Endothelial cell of umbilical vein (primary cell): Measurements from ENCODE around the gene SDE2. TPM values are rescaled to one million over a fixed set of nuclear protein-coding genes. Genes with fewer than 3 reads are reported as not detected.

ENCODE experiments used
- BruUV-seq: library from RNA; stranded (reverse); fragments of 400-500 nt; replicated peaks from 2 replicates; lab custom pipeline; 2021; lab: Mats Ljungman, UMichigan
- CTCF ChIA-PET: fragments of 300-600, 350-600 bp; sonication (Branson Sonifier 250); formaldehyde crosslinking; loops from one replicate; lab custom pipeline; 2021; ENCODE audit warnings: antibody characterized with exemption, inconsistent platforms; lab: Charles Lee
- POLR2A ChIA-PET: fragments of 300-600, 350-600 bp; sonication (Branson Sonifier 250); formaldehyde crosslinking; loops from one replicate; lab custom pipeline; 2021; ENCODE audit warnings: antibody characterized with exemption, inconsistent platforms; lab: Charles Lee
- DNase-seq: peaks from one replicate; pipeline ENCODE4 v3.0.0-alpha.2; 2011; ENCODE audit warnings: low read depth, low spot score
- FAIRE-seq: peaks from 2 replicates; lab custom pipeline; 2011; peaks lifted over from hg19 to GRCh38; lab: Jason Lieb, UNC
- H2AFZ ChIP-seq: 2 replicates; pipeline ENCODE4 v1.6.0; 2012; ENCODE audit warnings: low read depth, low read length, control low read depth, inconsistent platforms
- H3K27ac ChIP-seq: 2 replicates; pipeline ENCODE4 v1.5.1; 2011; ENCODE audit warnings: low read depth, mild to moderate bottlenecking, control low read depth, low read length, moderate library complexity; ENCODE audit not compliant: insufficient read depth
- H3K27me3 ChIP-seq, 2 experiments: 2 replicates each; pipeline versions ENCODE4 v1.6.0 to v1.6.1; 2011; ENCODE audit warnings: low read length in 2 of 2, mixed read lengths in 1 of 2; ENCODE audit not compliant: control insufficient read depth in 2 of 2, insufficient read depth in 2 of 2
- H3K36me3 ChIP-seq, 2 experiments: 2 replicates in 1 of 2; 3 replicates in 1 of 2; pipeline ENCODE4 v1.5.1; 2011; ENCODE audit warnings: low read length in 2 of 2, mild to moderate bottlenecking in 1 of 2, moderate library complexity in 1 of 2; ENCODE audit not compliant: control insufficient read depth in 2 of 2, insufficient read depth in 2 of 2; ENCODE audit errors: extremely low read depth in 1 of 2
- H3K4me1 ChIP-seq: 3 replicates; pipeline ENCODE4 v1.5.1; 2011; ENCODE audit warnings: mild to moderate bottlenecking, low read length; ENCODE audit not compliant: control insufficient read depth, insufficient read depth; ENCODE audit errors: extremely low read depth
- H3K4me2 ChIP-seq: 2 replicates; pipeline ENCODE4 v1.6.1; 2011; ENCODE audit warnings: low read length, control low read depth, mixed read lengths; ENCODE audit not compliant: insufficient read depth
- H3K4me3 ChIP-seq, 3 experiments: fragments of 200-600 bp in 1 of 3; sonication (generic), shearing (Covaris generic) in 1 of 3; replicated peaks in 1 of 3; 2 replicates each; pipeline ENCODE4 v1.5.1; 2011 to 2016; ENCODE audit warnings: control low read depth in 3 of 3, low read length in 3 of 3, mild to moderate bottlenecking in 2 of 3, inconsistent platforms in 1 of 3, low read depth in 1 of 3, moderate library complexity in 1 of 3; ENCODE audit not compliant: insufficient read depth in 1 of 3
- H3K79me2 ChIP-seq: 2 replicates; pipeline ENCODE4 v1.6.0; 2012; ENCODE audit warnings: low read length, inconsistent platforms; ENCODE audit not compliant: control insufficient read depth, insufficient read depth
- H3K9ac ChIP-seq: replicated peaks from 2 replicates; pipeline ENCODE3; 2011; ENCODE audit warnings: low read length, control low read depth; ENCODE audit not compliant: insufficient read depth; ENCODE audit errors: extremely low read depth
- H3K9me1 ChIP-seq: replicated peaks from 3 replicates; pipeline ENCODE4 v1.6.0; 2011; ENCODE audit warnings: mild to moderate bottlenecking, low read length; ENCODE audit not compliant: control insufficient read depth, insufficient read depth; ENCODE audit errors: extremely low read depth
- H3K9me3 ChIP-seq: replicated peaks from 2 replicates; pipeline ENCODE4 v1.5.1; 2012; ENCODE audit warnings: low read length, inconsistent platforms; ENCODE audit not compliant: control insufficient read depth, insufficient read depth
- H4K20me1 ChIP-seq: replicated peaks from 2 replicates; pipeline ENCODE3; 2011; ENCODE audit warnings: mild to moderate bottlenecking, low read length; ENCODE audit not compliant: control insufficient read depth, insufficient read depth; ENCODE audit errors: extremely low read depth
- CTCF ChIP-seq, 2 donors: IDR thresholded peaks; 1 replicate in 1 of 2; 2 replicates in 1 of 2; pipeline ENCODE4 v1.5.1; 2011; ENCODE audit warnings: low read length in 2 of 2, mild to moderate bottlenecking in 2 of 2, moderate library complexity in 2 of 2, control low read depth in 1 of 2, inconsistent platforms in 1 of 2, low read depth in 1 of 2; ENCODE audit not compliant: insufficient read depth in 1 of 2; ENCODE audit errors: extremely low read depth in 1 of 2
- EZH2 ChIP-seq: IDR thresholded peaks from 2 replicates; pipeline ENCODE4 v1.6.1; 2012; ENCODE audit warnings: borderline replicate concordance, low read depth, mild to moderate bottlenecking, moderate library complexity, low read length, inconsistent platforms; ENCODE audit not compliant: severe bottlenecking
- GATA2 ChIP-seq: IDR thresholded peaks from 2 replicates; pipeline ENCODE4 v1.7.0; 2011; ENCODE audit warnings: low read depth, mild to moderate bottlenecking, moderate library complexity, mixed read lengths, low read length; ENCODE audit not compliant: insufficient read length, insufficient read depth
- JUN ChIP-seq: IDR thresholded peaks from 2 replicates; pipeline ENCODE4 v1.6.1; 2011; ENCODE audit warnings: borderline replicate concordance, low read depth; ENCODE audit not compliant: insufficient read length, insufficient read depth
- MAX ChIP-seq: IDR thresholded peaks from 2 replicates; pipeline ENCODE4 v1.6.1; 2011; ENCODE audit not compliant: insufficient read depth, insufficient read length
- POLR2AphosphoS5 ChIP-seq: IDR thresholded peaks from 2 replicates; pipeline ENCODE4 v1.6.1; 2012; ENCODE audit warnings: low read depth, mild to moderate bottlenecking, control low read depth, low read length, moderate library complexity; ENCODE audit not compliant: insufficient read depth
- dilution Hi-C: fragments of 300-500 bp; cut with MboI; formaldehyde crosslinking; loops from one replicate; pipeline ENCODE4 v1.15.0; 2019; ENCODE audit warnings: low sequenced_read_pairs; ENCODE audit not compliant: extremely low pct_ligation_motif_present
- intact Hi-C: fragments of 100-400 bp; cut with micrococcal nuclease; formaldehyde crosslinking; loops from one replicate; pipeline ENCODE4 v1.10.0; 2022
- polyA plus RNA-seq, 4 experiments: library from polyadenylated mRNA; depleted of rRNA in 3 of 4; stranded (reverse) in 3 of 4; unstranded in 1 of 4; fragments of >200 nt; gene quantifications; 2 replicates each; pipeline versions ENCODE4 v1.2.1 to v1.2.3, GENCODE V29; 2011 to 2012; ENCODE audit warnings: missing spikeins in 1 of 4
- total RNA-seq: library from RNA; stranded (reverse); gene quantifications from 2 replicates; pipeline ENCODE4 v1.2.3, GENCODE V29; 2021

Gene SDE2
- total and polyA plus RNA-seq, 2 donors (not counting 3 experiments of a cell fraction or from before 2014, with no cell fraction given): 11.9 to 16.1 TPM

DNA sequence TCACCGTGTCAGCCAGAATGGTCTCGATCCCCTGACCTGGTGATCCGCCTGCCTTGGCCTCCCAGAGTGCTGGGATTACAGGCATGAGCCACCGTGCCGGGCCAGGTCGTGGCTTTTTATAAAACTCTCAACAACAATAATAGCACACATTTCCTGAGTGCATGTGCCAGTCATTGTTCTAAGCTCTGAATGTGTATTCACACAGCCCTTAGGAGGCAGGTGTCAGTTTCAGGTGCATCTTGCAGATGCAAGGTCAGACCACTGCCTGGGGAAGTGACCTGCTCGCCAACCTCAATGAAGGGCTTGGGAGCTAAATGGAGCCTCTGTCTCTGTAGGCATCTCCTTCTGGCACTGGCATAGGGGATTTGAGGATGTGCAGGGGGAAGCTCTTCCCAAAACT lies 56.6 kb downstream of the SDE2 start:
- Histone ChIP-seq H3K36me3 (no peaks in the 10 kb centered on the region), H3K27me3 (peaks cover 0 to 3% of the 10 kb centered on the region in 2 experiments), H4K20me1 (no peaks in the 10 kb centered on the region), H3K4me3 (no peak overlapping the region), H3K27ac (no peak overlapping the region), H3K9me1 (no peaks in the 10 kb centered on the region), H2AFZ (no peak overlapping the region), H3K4me1 (no peaks in the 10 kb centered on the region), H3K4me2 (no peak overlapping the region), H3K79me2 (no peaks in the 10 kb centered on the region), H3K9me3 (no peaks in the 10 kb centered on the region), H3K9ac (no peak overlapping the region)
- dilution Hi-C loops (no loop called here), intact Hi-C loops (no loop called here)
- BruUV-seq: no TSS peak
- FAIRE-seq: peak; percentile 55
- CTCF ChIA-PET: interaction anchor here (0.7 to 1.6 kb wide), 4 partner anchors 9 to 31 kb away, joined by 3 to 5 read pairs (median 4); partner anchors contain the start of gene PYCR2
- POLR2A ChIA-PET: no interaction called here
- DNase-seq: peak; percentile 80
- TF ChIP-seq POLR2AphosphoS5 (no peak), GATA2 (no peak), MAX (no peak), JUN (no peak), CTCF (IDR thresholded peaks at IDR 0.05; ENCODE audit: extremely low read depth in 1 of 2, insufficient read depth in 1 of 2, low read depth in 1 of 2, low read length in 2 of 2) (no peak), EZH2 (no peak)
